ENCODE results near the gene DOCK4. TPM values are rescaled to one million over a fixed set of nuclear protein-coding genes. Genes with fewer than 3 reads are reported as not detected.

DOCK4 gene
- 26.7 TPM for polyA plus RNA-seq (2012; ENCODE audit: insufficient read depth, insufficient read length, low read depth)

GRCh38 chr7:112206238-112206990, at the start of gene DOCK4, which contains the start of gene ZNF277:
Gene DOCK4 (minus strand): TSS chr7:112206399. CDS start chr7:112206138, 261 bp downstream.
Gene ZNF277 (plus strand): TSS chr7:112206695. CDS start chr7:112206717, 22 bp downstream.
- TF ChIP-seq CTCF (IDR thresholded peaks at IDR 0.05; ENCODE audit: low read depth, low read length): no peak
- no peaks in the 10 kb centered on the region for H3K4me1 ChIP-seq
- peak within 1 kb of the TSS; percentile 97 for H3K4me3 ChIP-seq (ENCODE audit: low read depth, low read length)
- no peaks in the 10 kb centered on the region for H3K27me3 ChIP-seq
- no peaks in the 10 kb centered on the region for H3K9me3 ChIP-seq
- no peaks in the 10 kb centered on the region for H3K36me3 ChIP-seq
- peak; percentile 99 for DNase-seq

GRCh38 chr7:112255388-112255720, 49.2 kb upstream of the DOCK4 start:
- no peak for DNase-seq
- peaks cover 5% of the 10 kb centered on the region; the same call in 1 of the 2 replicates for H3K4me1 ChIP-seq

GRCh38 chr7:112254709-112255387, 48.6 kb upstream of the DOCK4 start:
- H3K9me3 ChIP-seq: no peaks in the 10 kb centered on the region
- H3K4me1 ChIP-seq: peaks cover 5% of the 10 kb centered on the region; the same call in 1 of the 2 replicates
- no peak overlapping the region for H3K4me3 ChIP-seq (ENCODE audit: low read depth, low read length)

More at GRCh38 chr7:112255388-112255720, 49.2 kb upstream of the DOCK4 start:
- H3K9me3 ChIP-seq: no peaks in the 10 kb centered on the region
- no peak overlapping the region for H3K4me3 ChIP-seq (ENCODE audit: low read depth, low read length)
- H3K36me3 ChIP-seq: no peaks in the 10 kb centered on the region
- no peak for TF ChIP-seq CTCF (IDR thresholded peaks at IDR 0.05; ENCODE audit: low read depth, low read length)
- no peaks in the 10 kb centered on the region for H3K27me3 ChIP-seq

GRCh38 chr7:112254156-112254555, 48.0 kb upstream of the DOCK4 start:
- H3K4me3 ChIP-seq (ENCODE audit: low read depth, low read length): no peak overlapping the region
- DNase-seq: no peak
- no peaks in the 10 kb centered on the region for H3K36me3 ChIP-seq
- TF ChIP-seq CTCF (IDR thresholded peaks at IDR 0.05; ENCODE audit: low read depth, low read length): no peak
- H3K4me1 ChIP-seq: 0 out of 2 replicates have a peak, but pooled peaks cover 5% of the 10 kb centered on the region
- H3K27me3 ChIP-seq: no peaks in the 10 kb centered on the region
- H3K9me3 ChIP-seq: no peaks in the 10 kb centered on the region

More at GRCh38 chr7:112254709-112255387, 48.6 kb upstream of the DOCK4 start:
- no peak for DNase-seq
- no peak for TF ChIP-seq CTCF (IDR thresholded peaks at IDR 0.05; ENCODE audit: low read depth, low read length)
- H3K27me3 ChIP-seq: no peaks in the 10 kb centered on the region
- no peaks in the 10 kb centered on the region for H3K36me3 ChIP-seq

GRCh38 chr7:112252691-112253090, 46.5 kb upstream of the DOCK4 start:
- no peaks in the 10 kb centered on the region for H3K9me3 ChIP-seq
- 0 out of 2 replicates have a peak, but pooled peaks cover 5% of the 10 kb centered on the region for H3K4me1 ChIP-seq
- H3K4me3 ChIP-seq (ENCODE audit: low read depth, low read length): no peak overlapping the region
- DNase-seq: no peak
- no peaks in the 10 kb centered on the region for H3K27me3 ChIP-seq
- no peaks in the 10 kb centered on the region for H3K36me3 ChIP-seq
- no peak for TF ChIP-seq CTCF (IDR thresholded peaks at IDR 0.05; ENCODE audit: low read depth, low read length)

All from BE2C (cell line).